ENCODE results near the gene KCNMA1.

Gene KCNMA1

DNA sequence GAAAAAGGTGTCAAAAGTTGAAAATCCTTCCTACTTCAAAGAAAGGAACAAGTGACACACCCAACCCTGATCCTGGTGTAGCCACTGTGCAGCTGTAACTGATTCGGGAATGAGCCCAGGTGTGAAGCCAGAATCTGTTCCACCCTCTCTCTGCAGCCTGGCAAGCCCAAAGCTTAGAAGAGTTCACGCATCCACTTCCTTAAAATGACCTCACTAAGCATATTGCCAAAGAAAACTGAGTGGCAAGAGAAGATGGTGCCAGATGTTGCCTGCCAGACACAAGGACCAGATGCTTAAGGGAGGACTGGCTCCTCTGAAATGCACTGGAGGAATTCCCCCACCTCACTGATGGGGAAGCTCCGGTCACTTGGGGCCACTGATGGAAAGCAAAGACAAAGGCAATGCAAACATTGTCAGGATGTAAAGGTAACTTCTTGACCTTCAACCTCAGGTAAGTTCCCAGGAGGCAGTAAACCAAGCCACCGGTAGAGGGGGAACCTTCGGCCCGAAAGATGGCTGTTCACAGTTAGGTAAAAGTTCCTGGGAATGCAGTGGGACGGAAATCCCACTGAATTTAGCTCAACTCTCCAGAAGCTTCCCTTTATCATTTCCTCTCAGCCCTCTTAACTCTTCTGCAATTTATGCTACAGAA, 554.9 kb downstream of the KCNMA1 start:
- TF ChIP-seq, protein P1, sequence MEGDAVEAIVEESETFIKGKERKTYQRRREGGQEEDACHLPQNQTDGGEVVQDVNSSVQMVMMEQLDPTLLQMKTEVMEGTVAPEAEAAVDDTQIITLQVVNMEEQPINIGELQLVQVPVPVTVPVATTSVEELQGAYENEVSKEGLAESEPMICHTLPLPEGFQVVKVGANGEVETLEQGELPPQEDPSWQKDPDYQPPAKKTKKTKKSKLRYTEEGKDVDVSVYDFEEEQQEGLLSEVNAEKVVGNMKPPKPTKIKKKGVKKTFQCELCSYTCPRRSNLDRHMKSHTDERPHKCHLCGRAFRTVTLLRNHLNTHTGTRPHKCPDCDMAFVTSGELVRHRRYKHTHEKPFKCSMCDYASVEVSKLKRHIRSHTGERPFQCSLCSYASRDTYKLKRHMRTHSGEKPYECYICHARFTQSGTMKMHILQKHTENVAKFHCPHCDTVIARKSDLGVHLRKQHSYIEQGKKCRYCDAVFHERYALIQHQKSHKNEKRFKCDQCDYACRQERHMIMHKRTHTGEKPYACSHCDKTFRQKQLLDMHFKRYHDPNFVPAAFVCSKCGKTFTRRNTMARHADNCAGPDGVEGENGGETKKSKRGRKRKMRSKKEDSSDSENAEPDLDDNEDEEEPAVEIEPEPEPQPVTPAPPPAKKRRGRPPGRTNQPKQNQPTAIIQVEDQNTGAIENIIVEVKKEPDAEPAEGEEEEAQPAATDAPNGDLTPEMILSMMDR (IDR thresholded peaks at IDR 0.05), result no peak
- Histone ChIP-seq H3K9ac (no peak overlapping the region), H3K27ac (no peak overlapping the region), H3K4me2 (ENCODE audit: low read length) (no peak overlapping the region), H3K79me2 (no peaks in the 10 kb centered on the region), H2AFZ (no peak overlapping the region), H3K4me1 (no peaks in the 10 kb centered on the region), H3K4me3 (ENCODE audit: low read depth, low read length) (no peak overlapping the region), H3K27me3 (ENCODE audit: control insufficient read depth, insufficient read depth, low read length) (no peaks in the 10 kb centered on the region), H3K36me3 (ENCODE audit: control insufficient read depth, insufficient read depth, low read length) (no peaks in the 10 kb centered on the region), H3K9me3 (ENCODE audit: control insufficient read depth, low read length) (no peaks in the 10 kb centered on the region)

DNA sequence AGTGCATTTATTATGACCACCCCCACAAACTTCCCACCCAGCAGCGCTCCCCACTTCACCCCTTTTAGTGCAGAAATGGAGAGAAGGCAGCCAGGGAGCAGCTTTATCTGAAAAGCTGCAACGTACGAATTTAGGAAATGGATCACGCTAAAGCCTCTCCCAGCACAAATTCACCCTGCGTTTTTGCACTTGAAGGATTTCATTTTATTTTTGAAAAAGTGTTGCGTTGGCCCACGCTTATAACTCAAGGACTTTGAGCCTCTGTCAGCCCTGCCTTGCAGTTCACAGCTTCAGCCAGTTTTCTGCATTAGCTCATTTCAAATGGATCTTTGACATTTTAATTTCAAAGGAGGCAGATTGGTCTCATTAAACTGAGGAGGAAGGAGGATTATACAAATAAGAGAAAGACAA, 556.1 kb downstream of the KCNMA1 start:
- TF ChIP-seq, protein P1 (IDR thresholded peaks at IDR 0.05), result no peak
- H3K4me1 ChIP-seq, result no peaks in the 10 kb centered on the region
- no peak overlapping the region for H3K9ac ChIP-seq
- H3K79me2 ChIP-seq, result no peaks in the 10 kb centered on the region
- no peak overlapping the region for H2AFZ ChIP-seq
- H3K27ac ChIP-seq, result no peak overlapping the region
- H3K36me3 ChIP-seq (ENCODE audit: control insufficient read depth, insufficient read depth, low read length), result no peaks in the 10 kb centered on the region
- H3K4me3 ChIP-seq (ENCODE audit: low read depth, low read length), result no peak overlapping the region
- H3K9me3 ChIP-seq (ENCODE audit: control insufficient read depth, low read length), result no peaks in the 10 kb centered on the region
- no peaks in the 10 kb centered on the region for H3K27me3 ChIP-seq (ENCODE audit: control insufficient read depth, insufficient read depth, low read length)
- H3K4me2 ChIP-seq (ENCODE audit: low read length), result no peak overlapping the region

DNA sequence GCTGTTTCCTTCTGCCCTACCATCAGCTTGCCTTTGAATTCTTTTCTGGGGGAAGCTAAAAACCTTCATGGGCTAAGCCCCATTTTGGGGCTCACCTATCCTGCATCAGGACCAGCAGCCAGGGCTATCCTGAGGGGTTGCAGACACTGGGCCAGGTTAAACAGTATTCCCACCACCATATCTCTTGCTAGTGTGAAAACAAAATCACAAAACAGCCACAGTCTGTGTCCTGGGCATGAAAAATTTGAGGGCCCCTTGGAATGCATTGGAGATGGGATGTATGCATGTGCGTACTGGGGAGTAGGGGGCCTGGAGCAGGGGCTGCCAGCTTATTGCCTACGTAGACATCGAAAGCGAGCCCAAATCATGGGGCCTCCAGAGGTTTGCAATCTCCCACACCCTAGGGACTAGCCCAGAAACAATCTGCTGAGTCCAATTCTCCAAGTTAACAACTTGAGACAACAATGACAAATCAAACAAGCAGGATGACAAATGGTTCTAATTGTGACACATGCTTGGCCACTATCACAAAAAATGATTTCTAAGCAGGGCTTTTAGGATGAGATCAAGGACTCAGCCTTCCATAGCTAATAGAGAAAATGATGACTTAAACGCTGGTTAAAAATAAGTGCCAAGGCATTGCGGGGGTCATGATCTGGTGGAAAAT, 557.1 kb downstream of the KCNMA1 start:
- Histone ChIP-seq H3K9ac (no peak overlapping the region), H3K27ac (no peak overlapping the region)

DNA sequence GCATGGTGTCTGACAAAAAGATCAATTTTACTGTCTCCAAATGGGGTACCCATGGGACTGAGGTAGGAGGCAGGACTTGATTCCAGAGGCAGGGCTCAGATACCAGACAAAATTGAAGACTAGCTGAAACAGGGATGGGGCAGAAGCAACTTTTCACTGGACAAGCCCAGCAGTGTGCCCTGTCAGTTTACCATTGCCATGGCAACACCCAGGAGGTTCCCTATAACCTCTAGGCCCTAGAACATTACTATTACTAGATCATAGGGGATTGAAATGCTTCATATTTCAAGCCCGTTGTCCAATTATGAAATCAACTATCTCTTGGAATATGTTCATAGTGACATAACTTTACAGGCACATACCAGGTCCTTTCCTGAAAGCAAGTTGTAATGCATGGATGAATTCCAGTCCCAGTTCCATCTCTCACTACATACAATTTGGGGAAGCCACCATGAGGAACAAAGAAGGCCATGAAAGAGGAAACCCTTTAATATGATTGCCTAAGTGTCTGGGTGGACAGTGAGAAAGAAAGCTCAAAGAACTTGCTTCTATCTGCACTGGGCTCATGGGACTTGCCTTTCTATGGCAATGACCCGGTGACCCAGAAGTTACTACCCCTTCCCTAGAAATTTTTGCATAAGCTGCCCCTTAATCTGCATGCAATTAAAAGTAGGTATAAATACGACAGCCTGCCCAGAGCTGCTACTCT, 557.9 kb downstream of the KCNMA1 start:
- Histone ChIP-seq H3K27ac (no peak overlapping the region), H3K4me1 (no peaks in the 10 kb centered on the region), H3K27me3 (ENCODE audit: control insufficient read depth, insufficient read depth, low read length) (no peaks in the 10 kb centered on the region), H3K36me3 (ENCODE audit: control insufficient read depth, insufficient read depth, low read length) (no peaks in the 10 kb centered on the region), H2AFZ (no peak overlapping the region), H3K9me3 (ENCODE audit: control insufficient read depth, low read length) (no peaks in the 10 kb centered on the region), H3K4me3 (ENCODE audit: low read depth, low read length) (no peak overlapping the region), H3K4me2 (ENCODE audit: low read length) (no peak overlapping the region), H3K79me2 (no peaks in the 10 kb centered on the region), H3K9ac (no peak overlapping the region)
- TF ChIP-seq, protein P1 (IDR thresholded peaks at IDR 0.05), result no peak

More for the DNA sequence above, 557.1 kb downstream of the KCNMA1 start:
- no peaks in the 10 kb centered on the region for H3K27me3 ChIP-seq (ENCODE audit: control insufficient read depth, insufficient read depth, low read length)
- H3K9me3 ChIP-seq (ENCODE audit: control insufficient read depth, low read length), result no peaks in the 10 kb centered on the region
- H2AFZ ChIP-seq, result no peak overlapping the region
- TF ChIP-seq, protein P1 (IDR thresholded peaks at IDR 0.05), result no peak
- no peaks in the 10 kb centered on the region for H3K79me2 ChIP-seq
- H3K36me3 ChIP-seq (ENCODE audit: control insufficient read depth, insufficient read depth, low read length), result no peaks in the 10 kb centered on the region
- H3K4me2 ChIP-seq (ENCODE audit: low read length), result no peak overlapping the region
- no peaks in the 10 kb centered on the region for H3K4me1 ChIP-seq
- H3K4me3 ChIP-seq (ENCODE audit: low read depth, low read length), result no peak overlapping the region

All from parathyroid adenoma (tissue), 2 donors.